Lower leg skin (tissue), 4 donors: ENCODE results near the gene ADGRD1. TPM values are rescaled to one million over a fixed set of nuclear protein-coding genes. Genes with fewer than 3 reads are reported as not detected.

Experiments
- DNase-seq, 2 donors: peaks; one replicate each; pipeline ENCODE4 v3.0.0-alpha.2; 2019; ENCODE audit warnings: low spot score in 2 of 2
- H3K4me3 ChIP-seq: fragments of 200-600 bp; sonication (generic); 2 replicates; pipeline ENCODE4 v1.5.1; 2017; ENCODE audit warnings: mild to moderate bottlenecking, low read depth; ENCODE audit not compliant: poor library complexity, severe bottlenecking
- CTCF ChIP-seq, 3 donors: fragments of 450-650 bp; IDR thresholded peaks; one replicate each; pipeline ENCODE4 v1.5.1; 2016; ENCODE audit warnings: antibody characterized with exemption in 3 of 3, mild to moderate bottlenecking in 3 of 3, moderate library complexity in 2 of 3
- POLR2A ChIP-seq, 2 donors: fragments of 450-650 bp; IDR thresholded peaks; one replicate each; pipeline ENCODE4 v1.6.1; 2016 to 2017; ENCODE audit warnings: antibody characterized with exemption in 2 of 2, mild to moderate bottlenecking in 1 of 2, moderate library complexity in 1 of 2
- WGBS, 2 donors: methylation state at CpG; one replicate each; pipeline ENCODE4 v1.1.5; 2018; 5-methylcytosine and 5-hydroxymethylcytosine counted together
- intact Hi-C: fragments of 100-400 bp; cut with DNase I; formaldehyde crosslinking; loops from one replicate; pipeline ENCODE4 v1.15.0; 2023; ENCODE audit warnings: low total_unique reads
- total RNA-seq, 4 donors: library from RNA; depleted of rRNA; stranded (reverse); fragments of >200 nt; gene quantifications; one replicate each; pipeline ENCODE4 v1.1.0, GENCODE V29; 2016

ADGRD1 gene
- total RNA-seq, 4 donors from 2014 or later, result 8.3 to 11.6 (median 8.9) TPM

GRCh38 chr12:131049549-131050339 is 96.0 kb downstream of the ADGRD1 start:
- no peak overlapping the region for H3K4me3 ChIP-seq
- TF ChIP-seq POLR2A (IDR thresholded peaks at IDR 0.05) (no peak), CTCF (IDR thresholded peaks at IDR 0.05) (no peak)
- intact Hi-C loops, result no loop called here
- DNase-seq, result no peak
- 78 to 82% methylated on average over 20 to 22 of the region's 22 CpGs for WGBS, 2 donors

- no peak for DNase-seq
- 88% methylated on average over 24 to 26 of the region's 26 CpGs for WGBS, 2 donors
- intact Hi-C loops, result no loop called here
- no peak overlapping the region for H3K4me3 ChIP-seq
- TF ChIP-seq CTCF (IDR thresholded peaks at IDR 0.05), result no peak
- TF ChIP-seq POLR2A (IDR thresholded peaks at IDR 0.05), result no peak
Measured at GRCh38 chr12:131050463-131051154, 96.9 kb downstream of the ADGRD1 start.

- intact Hi-C loops, result no loop called here
- 87 to 88% methylated on average over 4 of the region's 4 CpGs for WGBS, 2 donors
- TF ChIP-seq CTCF (IDR thresholded peaks at IDR 0.05) (no peak), POLR2A (IDR thresholded peaks at IDR 0.05) (no peak)
- H3K4me3 ChIP-seq, result no peak overlapping the region
- no peak for DNase-seq
Measured at GRCh38 chr12:131051155-131051473, 97.4 kb downstream of the ADGRD1 start.

- 83 to 85% methylated on average over 15 of the region's 15 CpGs for WGBS, 2 donors
- no peak overlapping the region for H3K4me3 ChIP-seq
- no peak for TF ChIP-seq POLR2A (IDR thresholded peaks at IDR 0.05)
- no peak for TF ChIP-seq CTCF (IDR thresholded peaks at IDR 0.05)
- DNase-seq, result no peak
- intact Hi-C loops, result no loop called here
Measured at GRCh38 chr12:131052063-131052781, 98.5 kb downstream of the ADGRD1 start.

- intact Hi-C loops, result no loop called here
- no peak overlapping the region for H3K4me3 ChIP-seq
- WGBS, 2 donors, result 80 to 82% methylated on average over 5 of the region's 5 CpGs
- no peak for DNase-seq
- no peak for TF ChIP-seq POLR2A (IDR thresholded peaks at IDR 0.05)
- no peak for TF ChIP-seq CTCF (IDR thresholded peaks at IDR 0.05)
Measured at GRCh38 chr12:131052929-131053328, 99.2 kb downstream of the ADGRD1 start.
